Spinal cord (tissue), 10 donors: Measurements from ENCODE around the gene CHD9. TPM values are rescaled to one million over a fixed set of nuclear protein-coding genes. Genes with fewer than 3 reads are reported as not detected.
"Not testable (repeated sequence)": the region's sequence is repeated elsewhere in the genome, so short reads cannot be mapped to it uniquely, and the experiment has no call there.

ENCODE experiments used
- DNase-seq, 6 donors: peaks; one replicate each; pipeline versions ENCODE4 v3.0.0 to v3.0.0-alpha.2; 2013 to 2015; ENCODE audit warnings: low spot score in 6 of 6, low read depth in 4 of 6
- H3K27ac ChIP-seq: one replicate; pipeline ENCODE4 v1.5.1; 2013; ENCODE audit warnings: low read depth, low read length, control low read depth
- H3K27me3 ChIP-seq: one replicate; pipeline ENCODE4 v1.6.1; 2013; ENCODE audit warnings: low read length; ENCODE audit not compliant: control insufficient read depth, insufficient read depth
- H3K36me3 ChIP-seq: one replicate; pipeline ENCODE4 v1.6.1; 2013; ENCODE audit warnings: low read length; ENCODE audit not compliant: control insufficient read depth, insufficient read depth
- H3K4me1 ChIP-seq: one replicate; pipeline ENCODE4 v1.6.1; 2013; ENCODE audit warnings: low read length; ENCODE audit not compliant: control insufficient read depth, insufficient read depth
- H3K4me3 ChIP-seq: one replicate; pipeline ENCODE4 v1.5.1; 2013; ENCODE audit warnings: low read depth, low read length, control low read depth
- H3K9me3 ChIP-seq: one replicate; pipeline ENCODE4 v1.6.1; 2013; ENCODE audit warnings: low read length; ENCODE audit not compliant: control insufficient read depth, insufficient read depth
- WGBS: methylation state at CpG from one replicate; pipeline ENCODE4 v1.1.5; 2013; ENCODE audit warnings: missing lambda C conversion rate; ENCODE audit not compliant: insufficient coverage; 5-methylcytosine and 5-hydroxymethylcytosine counted together
- polyA plus RNA-seq, 2 donors: library from polyadenylated mRNA; unstranded; fragments of 120-200 nt; gene quantifications; one replicate each; pipeline ENCODE4 v1.2.1, GENCODE V29; 2013; ENCODE audit not compliant: insufficient read length in 2 of 2
- total RNA-seq, 2 donors: library from RNA; depleted of rRNA in 1 of 2; stranded (reverse); fragments of 120-200 nt in 1 of 2; fragments of >200 nt in 1 of 2; gene quantifications; one replicate each; pipeline versions ENCODE4 v1.2.3 to v1.2.4, GENCODE V29; 2013 to 2014
- donor health status: healthy.

Gene CHD9
- total and polyA plus RNA-seq, 4 donors: 32.2 to 140 (median 82.8) TPM

GRCh38 chr16:53168744-53169143 lies 114.0 kb downstream of the CHD9 start:
- H3K27ac ChIP-seq: no peak overlapping the region
- no peak for DNase-seq
- no peaks in the 10 kb centered on the region for H3K4me1 ChIP-seq
- H3K36me3 ChIP-seq: peaks cover 2% of the 10 kb centered on the region
- H3K27me3 ChIP-seq: no peaks in the 10 kb centered on the region
- WGBS: no CpG with 5 or more reads among the region's 6 CpGs
- H3K4me3 ChIP-seq: no peak overlapping the region
- H3K9me3 ChIP-seq: no peaks in the 10 kb centered on the region

GRCh38 chr16:53172517-53172916 lies 117.7 kb downstream of the CHD9 start:
- H3K36me3 ChIP-seq: no peaks in the 10 kb centered on the region
- no peaks in the 10 kb centered on the region for H3K9me3 ChIP-seq
- no peak for DNase-seq
- no peak overlapping the region for H3K4me3 ChIP-seq
- no CpG with 5 or more reads among the region's 4 CpGs for WGBS
- no peak overlapping the region for H3K27ac ChIP-seq
- no peaks in the 10 kb centered on the region for H3K4me1 ChIP-seq
- no peaks in the 10 kb centered on the region for H3K27me3 ChIP-seq

- DNase-seq: no peak
- Histone ChIP-seq H3K27me3 (no peaks in the 10 kb centered on the region), H3K9me3 (no peaks in the 10 kb centered on the region), H3K36me3 (no peaks in the 10 kb centered on the region), H3K27ac (no peak overlapping the region), H3K4me3 (no peak overlapping the region), H3K4me1 (no peaks in the 10 kb centered on the region)
- no CpG with 5 or more reads among the region's 1 CpG for WGBS
These were observed 120.3 kb downstream of the CHD9 start for GRCh38 chr16:53175118-53175517.

GRCh38 chr16:53176434-53176833 lies 121.6 kb downstream of the CHD9 start:
- Histone ChIP-seq H3K4me3 (no peak overlapping the region), H3K36me3 (peaks cover 2% of the 10 kb centered on the region), H3K27me3 (no peaks in the 10 kb centered on the region), H3K4me1 (no peaks in the 10 kb centered on the region), H3K9me3 (no peaks in the 10 kb centered on the region), H3K27ac (no peak overlapping the region)
- DNase-seq: no peak

- Histone ChIP-seq H3K27me3 (no peaks in the 10 kb centered on the region), H3K27ac (no peak overlapping the region), H3K4me1 (no peaks in the 10 kb centered on the region), H3K36me3 (peaks cover 7% of the 10 kb centered on the region), H3K9me3 (peaks cover 10% of the 10 kb centered on the region), H3K4me3 (no peak overlapping the region)
- no peak for DNase-seq
- WGBS: no CpG with 5 or more reads among the region's 4 CpGs
These were observed 128.7 kb downstream of the CHD9 start for GRCh38 chr16:53183442-53183841.

GRCh38 chr16:53185741-53186140 lies 130.9 kb downstream of the CHD9 start:
- H3K36me3 ChIP-seq, H3K27me3 ChIP-seq, H3K4me1 ChIP-seq, DNase-seq, H3K27ac ChIP-seq, H3K4me3 ChIP-seq: not testable (repeated sequence)
- WGBS: 100% methylated on average over 2 of the region's 3 CpGs
- H3K9me3 ChIP-seq: peaks cover 10% of the 10 kb centered on the region

GRCh38 chr16:53187775-53188174 lies 133.0 kb downstream of the CHD9 start:
- DNase-seq: no peak
- Histone ChIP-seq H3K4me1 (no peaks in the 10 kb centered on the region), H3K27ac (no peak overlapping the region), H3K36me3 (peaks cover 5% of the 10 kb centered on the region), H3K4me3 (no peak overlapping the region), H3K9me3 (peaks cover 10% of the 10 kb centered on the region), H3K27me3 (no peaks in the 10 kb centered on the region)
- WGBS: no CpG with 5 or more reads among the region's 1 CpG

- no CpG with 5 or more reads among the region's 1 CpG for WGBS
- H3K27ac ChIP-seq: no peak overlapping the region
These were observed 136.6 kb downstream of the CHD9 start for GRCh38 chr16:53191413-53191812.

GRCh38 chr16:53198933-53199332 lies 144.1 kb downstream of the CHD9 start:
- H3K9me3 ChIP-seq: no peaks in the 10 kb centered on the region
- H3K4me1 ChIP-seq: no peaks in the 10 kb centered on the region
- no peak for DNase-seq
- no peaks in the 10 kb centered on the region for H3K36me3 ChIP-seq
- no peak overlapping the region for H3K4me3 ChIP-seq
- H3K27ac ChIP-seq: no peak overlapping the region
- H3K27me3 ChIP-seq: no peaks in the 10 kb centered on the region

More at GRCh38 chr16:53191413-53191812, 136.6 kb downstream of the CHD9 start:
- Histone ChIP-seq H3K27me3 (no peaks in the 10 kb centered on the region), H3K4me3 (no peak overlapping the region), H3K9me3 (no peaks in the 10 kb centered on the region), H3K4me1 (no peaks in the 10 kb centered on the region), H3K36me3 (no peaks in the 10 kb centered on the region)
- DNase-seq: no peak

- Histone ChIP-seq H3K27ac (no peak overlapping the region), H3K27me3 (no peaks in the 10 kb centered on the region), H3K36me3 (no peaks in the 10 kb centered on the region), H3K9me3 (no peaks in the 10 kb centered on the region), H3K4me3 (no peak overlapping the region), H3K4me1 (no peaks in the 10 kb centered on the region)
- no CpG with 5 or more reads among the region's 1 CpG for WGBS
- no peak for DNase-seq
These were observed 147.1 kb downstream of the CHD9 start for GRCh38 chr16:53201900-53202299.
